Measurements from ENCODE around the gene KCNIP4.

The KCNIP4 gene

DNA sequence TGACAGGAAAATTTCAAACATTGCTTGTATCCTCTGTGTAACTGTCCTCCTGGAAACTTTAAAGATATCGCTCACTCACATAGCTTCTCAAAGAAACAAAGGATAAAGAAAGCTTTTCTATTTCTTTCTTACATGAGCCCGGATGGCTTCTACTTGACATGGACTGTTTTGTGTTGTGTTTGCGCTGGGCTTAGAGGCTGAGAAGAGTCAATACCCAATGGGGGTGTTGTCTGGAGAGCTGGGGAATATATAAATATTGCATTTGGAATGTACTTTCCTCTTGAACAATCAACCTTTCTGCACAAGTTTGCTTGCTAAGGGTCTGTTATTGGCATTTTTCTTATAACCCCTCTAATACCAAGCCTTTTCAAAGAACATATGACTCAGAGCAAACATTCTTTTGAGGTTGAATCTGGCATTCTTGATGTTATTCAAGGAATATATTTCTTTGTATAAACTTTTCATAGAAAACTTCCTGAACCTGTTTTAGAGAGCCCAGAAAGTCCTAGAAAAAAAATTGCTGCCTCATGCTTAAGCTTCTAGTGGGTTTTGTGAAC, 916.4 kb downstream of the KCNIP4 start:
- FAIRE-seq (no peak), DNase-seq (ENCODE audit: extremely low spot score, insufficient read length, low read depth) (no peak)

DNA sequence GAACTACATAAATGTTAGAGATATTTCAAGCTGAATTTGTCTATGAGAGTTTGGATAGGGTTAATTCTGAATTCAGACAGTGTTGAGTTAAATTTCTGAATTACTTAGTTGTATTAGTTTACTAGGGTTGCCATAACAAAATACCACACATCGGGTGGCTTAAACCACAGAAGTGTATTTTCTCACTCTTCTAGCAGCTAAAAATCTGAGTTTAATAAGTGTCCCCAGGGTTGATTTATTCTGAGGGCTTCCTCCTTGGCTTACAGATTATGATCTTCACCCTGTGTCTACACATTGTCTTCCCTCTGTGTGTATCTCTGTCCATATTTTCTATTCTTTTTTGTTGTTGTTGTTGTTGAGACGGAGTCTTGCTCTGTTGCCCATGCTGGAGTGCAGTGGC, 929.8 kb downstream of the KCNIP4 start:
- no peak for FAIRE-seq
- no peak for DNase-seq (ENCODE audit: extremely low spot score, insufficient read length, low read depth)

DNA sequence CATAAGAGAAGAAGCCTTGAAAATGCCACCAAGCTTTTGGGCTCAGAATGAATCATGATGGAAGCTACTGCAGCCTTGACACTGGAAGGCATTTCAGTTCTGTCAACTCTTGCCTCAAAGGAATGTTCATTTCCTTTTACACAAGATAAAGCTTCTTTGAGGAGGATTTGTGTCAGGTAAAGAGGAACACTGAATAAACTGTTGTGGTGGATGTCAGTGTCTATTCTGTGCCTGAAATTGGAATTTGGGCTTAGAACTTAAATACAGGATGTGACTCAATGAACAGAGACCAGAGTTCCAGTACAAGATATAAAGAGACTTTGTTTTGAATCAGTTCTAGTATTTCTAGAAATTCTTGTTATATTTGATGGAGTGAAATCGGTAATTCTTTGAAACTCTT, 935.1 kb downstream of the KCNIP4 start:
- no peak for FAIRE-seq
- DNase-seq (ENCODE audit: extremely low spot score, insufficient read length, low read depth), result no peak

DNA sequence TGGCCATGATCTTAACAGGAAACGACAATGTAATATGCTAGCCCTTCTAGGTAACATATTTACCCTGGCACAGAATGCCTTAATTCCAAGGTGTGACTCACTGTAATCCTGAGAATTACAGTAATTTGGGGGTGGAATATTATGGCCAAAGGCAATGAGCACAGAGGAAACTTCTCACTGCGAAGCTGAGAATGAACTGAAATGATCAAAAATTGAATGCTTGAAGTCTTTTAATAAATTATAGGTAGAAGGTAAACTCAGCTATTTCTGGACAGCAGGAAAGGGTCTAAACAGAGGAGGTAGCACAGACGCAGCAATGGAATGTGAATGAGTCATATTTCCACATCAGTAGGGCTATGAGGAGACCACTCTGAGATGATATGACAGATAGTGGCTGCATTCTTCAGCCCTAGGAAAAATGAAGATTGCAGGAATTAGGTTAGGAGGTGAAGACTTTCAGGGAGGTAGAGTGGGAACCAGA, 935.7 kb downstream of the KCNIP4 start:
- FAIRE-seq, result no peak
- DNase-seq (ENCODE audit: extremely low spot score, insufficient read length, low read depth), result no peak

DNA sequence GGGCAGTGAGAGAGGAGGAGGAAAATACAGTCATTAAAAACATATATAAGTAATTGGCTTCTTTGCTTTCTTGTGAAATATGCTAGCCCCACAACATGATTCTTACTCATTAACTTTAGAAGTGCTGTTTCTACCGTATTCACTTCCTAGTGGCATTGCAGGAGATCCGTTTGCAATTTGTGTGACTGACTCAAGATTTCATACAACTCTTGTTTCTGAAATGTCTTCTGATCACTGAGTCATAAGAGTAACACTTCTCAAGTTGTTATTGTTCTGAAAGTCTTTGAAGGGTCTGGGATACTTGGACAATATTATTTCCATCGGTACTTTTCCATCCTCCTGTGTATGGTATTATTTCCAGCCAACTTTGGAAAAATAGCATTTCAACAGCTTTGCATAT, 937.5 kb downstream of the KCNIP4 start:
- DNase-seq (ENCODE audit: extremely low spot score, insufficient read length, low read depth), result no peak
- no peak for FAIRE-seq

DNA sequence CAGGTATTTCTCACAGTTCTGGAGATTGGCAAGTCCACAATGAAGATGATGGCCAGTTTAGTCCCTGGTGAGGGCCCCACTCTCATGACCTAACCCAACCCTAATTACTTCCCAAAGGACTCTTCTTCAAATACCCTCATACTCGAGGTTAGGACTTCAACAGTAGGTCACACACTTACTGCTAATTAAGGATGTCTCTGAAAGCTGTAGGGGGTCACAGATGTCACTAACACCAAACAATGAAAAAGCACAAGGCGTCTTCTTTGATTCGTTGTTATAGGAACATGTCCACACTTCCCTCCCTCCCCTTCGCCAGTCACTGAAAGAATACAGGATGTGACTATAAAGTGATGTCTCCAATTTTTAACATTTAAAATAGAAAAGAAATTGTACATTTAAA, 938.6 kb downstream of the KCNIP4 start:
- FAIRE-seq, result no peak
- no peak for DNase-seq (ENCODE audit: extremely low spot score, insufficient read length, low read depth)

DNA sequence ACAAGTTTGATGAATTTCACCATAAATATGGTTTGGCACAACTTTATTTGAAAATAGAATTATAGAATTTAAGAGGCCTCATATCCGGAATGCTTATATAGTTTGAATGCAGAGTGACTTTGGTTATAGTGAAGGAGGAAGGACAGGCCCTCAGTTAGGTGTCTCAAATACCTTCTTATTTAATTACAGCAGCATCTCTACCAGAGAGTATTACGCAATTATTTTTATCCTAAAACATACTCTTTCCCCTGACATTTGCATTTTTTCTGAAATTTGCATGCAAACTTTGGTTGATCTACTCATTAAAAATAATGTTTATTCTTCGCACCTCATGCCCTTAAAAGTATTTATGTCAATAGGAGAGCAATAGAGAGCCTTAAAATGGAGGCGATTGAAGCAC, 942.9 kb downstream of the KCNIP4 start:
- FAIRE-seq (no peak), DNase-seq (ENCODE audit: extremely low spot score, insufficient read length, low read depth) (no peak)

DNA sequence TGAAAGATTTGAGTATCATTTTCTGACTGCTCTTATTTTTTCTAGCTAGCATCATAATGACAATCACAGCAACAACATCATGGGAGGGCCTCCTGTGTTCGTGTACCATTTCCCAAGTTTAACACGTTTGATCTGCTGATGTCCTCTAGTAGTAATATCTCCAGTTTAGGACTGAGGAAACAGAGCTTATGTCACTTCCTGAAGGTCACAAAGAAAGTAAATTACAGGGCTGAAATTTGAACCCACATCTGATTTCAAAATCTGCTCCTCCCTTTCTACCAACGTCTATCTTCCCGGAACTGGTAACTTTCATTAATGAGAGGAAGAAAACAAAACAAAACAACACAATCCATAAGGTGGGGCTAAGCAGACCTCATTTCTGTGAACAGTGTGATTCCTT, 945.6 kb downstream of the KCNIP4 start:
- DNase-seq (ENCODE audit: extremely low spot score, insufficient read length, low read depth) (no peak), FAIRE-seq (no peak)

DNA sequence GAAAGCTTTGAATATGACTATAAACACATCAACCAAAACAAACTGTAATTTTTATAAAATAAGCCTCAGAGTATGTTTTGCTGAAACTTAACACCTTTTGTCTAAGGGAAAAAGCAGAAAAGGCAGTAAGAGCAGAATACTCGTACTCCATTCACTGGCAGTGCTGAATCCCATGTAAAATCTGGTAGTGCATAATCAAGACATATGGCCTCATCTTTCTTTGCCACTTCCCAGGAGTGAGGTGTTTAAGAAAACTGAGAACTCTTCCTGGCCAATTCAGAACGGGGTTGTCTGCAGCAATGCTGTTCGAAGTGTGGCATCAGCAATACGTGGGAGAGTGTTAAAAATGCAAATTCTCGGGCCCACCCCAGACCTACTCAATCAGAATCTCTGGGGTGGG, 946.3 kb downstream of the KCNIP4 start:
- DNase-seq (ENCODE audit: extremely low spot score, insufficient read length, low read depth), result no peak
- FAIRE-seq, result no peak

DNA sequence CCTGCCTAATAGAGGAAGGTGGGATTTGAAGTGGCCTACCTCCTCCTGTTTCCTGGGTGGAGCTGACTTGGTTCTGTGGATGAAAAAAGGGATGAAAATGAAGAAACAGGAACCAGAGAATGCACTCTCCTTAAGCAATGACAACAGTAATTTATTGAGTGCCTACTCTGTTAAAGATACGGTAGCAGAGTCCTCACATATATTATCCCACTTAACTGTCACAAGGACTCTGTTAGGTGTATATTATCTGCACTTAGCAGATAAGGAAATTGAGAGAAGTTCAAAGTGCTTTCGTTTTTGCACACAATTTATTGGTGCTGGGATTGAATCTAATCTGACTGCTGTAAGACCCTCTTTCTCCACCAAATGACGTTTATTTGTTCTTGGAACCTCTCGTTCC, 947.1 kb downstream of the KCNIP4 start:
- FAIRE-seq (no peak), DNase-seq (ENCODE audit: extremely low spot score, insufficient read length, low read depth) (no peak)

DNA sequence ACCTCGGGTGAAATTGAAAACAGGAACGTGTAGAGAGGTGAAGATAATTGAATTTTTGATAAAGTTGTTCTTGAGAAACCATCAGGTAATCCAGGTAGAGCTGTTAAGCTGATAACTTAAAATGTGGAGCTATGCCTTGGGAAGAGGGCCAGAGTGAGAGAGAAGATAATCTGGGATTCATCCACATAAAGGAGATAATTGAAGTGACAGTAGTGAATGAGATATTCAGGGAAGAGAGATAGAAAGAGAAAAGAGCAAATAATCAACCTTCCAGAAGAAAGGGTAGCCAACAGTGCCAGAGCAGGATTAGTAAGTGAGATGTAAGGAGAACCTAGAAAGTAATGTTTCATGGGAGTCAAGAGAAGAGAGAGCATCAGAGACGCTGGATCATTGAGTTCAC, 950.7 kb downstream of the KCNIP4 start:
- DNase-seq (ENCODE audit: extremely low spot score, insufficient read length, low read depth) (no peak), FAIRE-seq (no peak)

DNA sequence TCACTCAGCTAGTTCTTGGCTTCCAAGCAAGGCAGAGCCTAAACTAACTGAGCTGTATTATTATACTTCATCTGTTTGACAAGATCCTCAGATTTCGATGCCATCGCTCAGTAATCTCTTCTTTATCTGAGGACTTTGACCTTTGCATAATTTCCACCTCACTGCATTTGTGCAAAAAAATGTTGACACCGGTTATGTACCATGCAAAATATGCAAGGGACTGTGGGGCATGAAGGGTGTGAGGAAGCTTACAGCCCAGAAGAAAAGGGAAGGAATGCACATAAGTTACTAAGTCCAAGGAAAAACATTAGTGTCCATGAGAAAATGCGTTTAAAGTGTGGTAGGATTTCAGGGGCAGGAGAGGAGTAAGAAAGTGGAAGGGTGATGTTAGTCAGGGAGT, 953.0 kb downstream of the KCNIP4 start:
- FAIRE-seq (no peak), DNase-seq (ENCODE audit: extremely low spot score, insufficient read length, low read depth) (no peak)

DNA sequence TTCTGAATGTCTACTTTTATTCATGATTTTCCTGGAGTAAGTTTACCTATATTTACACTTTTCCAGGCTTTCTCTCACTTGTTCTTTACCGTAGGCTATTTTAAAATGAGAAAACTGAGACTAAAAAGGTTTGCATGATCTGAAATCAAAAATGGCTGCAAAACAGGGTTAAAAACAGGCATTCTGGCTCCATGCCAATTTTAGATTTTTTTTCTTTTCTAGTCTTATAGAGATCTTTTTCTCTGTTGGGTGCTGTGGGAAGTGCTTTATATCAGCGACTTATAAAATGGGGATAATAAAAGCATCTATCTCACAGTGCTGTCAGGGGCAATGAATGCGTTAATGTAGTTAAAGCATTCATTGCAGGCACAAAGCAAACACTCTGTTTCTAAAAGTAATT, 953.6 kb downstream of the KCNIP4 start:
- FAIRE-seq, result no peak
- no peak for DNase-seq (ENCODE audit: extremely low spot score, insufficient read length, low read depth)

DNA sequence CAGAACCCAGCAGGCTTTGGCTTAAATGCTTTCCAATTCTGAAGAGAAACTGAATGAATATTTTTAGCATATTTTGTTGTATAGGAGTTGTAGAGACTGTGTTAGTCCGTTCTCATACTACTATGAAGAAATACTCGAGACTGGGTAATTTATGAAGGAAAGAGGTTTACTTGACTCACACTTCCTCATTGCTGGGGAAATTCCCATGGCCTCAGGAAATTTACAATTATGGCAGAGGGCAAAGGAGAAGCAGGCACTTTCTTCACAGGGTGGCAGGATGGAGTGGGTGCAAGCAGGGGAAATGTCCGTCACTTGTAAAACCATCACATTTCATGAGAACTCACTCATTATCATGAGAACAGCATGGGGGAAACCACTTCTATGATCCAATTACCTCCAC, 956.6 kb downstream of the KCNIP4 start:
- no peak for FAIRE-seq
- DNase-seq (ENCODE audit: extremely low spot score, insufficient read length, low read depth), result no peak

DNA sequence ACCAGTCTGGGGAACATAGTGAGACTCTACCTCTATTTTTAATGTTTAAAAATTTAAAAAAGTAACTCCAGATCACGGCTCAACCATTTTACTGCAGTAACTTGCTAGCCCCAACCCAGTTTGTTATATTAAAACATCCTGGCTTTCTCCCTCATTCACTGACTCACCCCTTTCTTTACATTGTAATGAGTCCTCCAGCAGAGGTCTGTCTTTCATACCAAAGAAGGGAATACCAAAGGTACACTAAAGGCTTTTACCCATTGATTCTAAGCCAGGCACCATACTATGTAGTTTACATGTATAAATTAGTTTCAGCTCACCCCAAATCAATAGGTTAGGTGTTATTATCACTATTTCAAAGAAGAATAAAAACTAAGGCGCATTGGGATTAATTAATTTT, 961.4 kb downstream of the KCNIP4 start:
- no peak for FAIRE-seq
- DNase-seq (ENCODE audit: extremely low spot score, insufficient read length, low read depth), result no peak

DNA sequence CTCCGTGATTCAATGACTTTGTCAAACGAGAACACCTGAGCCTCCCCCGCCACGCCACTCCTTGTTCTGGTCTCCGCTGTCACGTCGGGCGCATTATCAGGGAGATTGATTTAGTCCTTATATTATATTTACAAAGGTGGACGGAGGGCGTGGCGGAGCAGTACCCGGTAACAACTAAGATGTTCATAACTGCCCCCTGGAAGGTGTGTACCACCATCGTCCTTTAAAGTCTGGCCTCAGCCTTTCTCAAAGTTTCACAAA, 964.1 kb downstream of the KCNIP4 start:
- no peak for FAIRE-seq
- no peak for DNase-seq (ENCODE audit: extremely low spot score, insufficient read length, low read depth)

DNA sequence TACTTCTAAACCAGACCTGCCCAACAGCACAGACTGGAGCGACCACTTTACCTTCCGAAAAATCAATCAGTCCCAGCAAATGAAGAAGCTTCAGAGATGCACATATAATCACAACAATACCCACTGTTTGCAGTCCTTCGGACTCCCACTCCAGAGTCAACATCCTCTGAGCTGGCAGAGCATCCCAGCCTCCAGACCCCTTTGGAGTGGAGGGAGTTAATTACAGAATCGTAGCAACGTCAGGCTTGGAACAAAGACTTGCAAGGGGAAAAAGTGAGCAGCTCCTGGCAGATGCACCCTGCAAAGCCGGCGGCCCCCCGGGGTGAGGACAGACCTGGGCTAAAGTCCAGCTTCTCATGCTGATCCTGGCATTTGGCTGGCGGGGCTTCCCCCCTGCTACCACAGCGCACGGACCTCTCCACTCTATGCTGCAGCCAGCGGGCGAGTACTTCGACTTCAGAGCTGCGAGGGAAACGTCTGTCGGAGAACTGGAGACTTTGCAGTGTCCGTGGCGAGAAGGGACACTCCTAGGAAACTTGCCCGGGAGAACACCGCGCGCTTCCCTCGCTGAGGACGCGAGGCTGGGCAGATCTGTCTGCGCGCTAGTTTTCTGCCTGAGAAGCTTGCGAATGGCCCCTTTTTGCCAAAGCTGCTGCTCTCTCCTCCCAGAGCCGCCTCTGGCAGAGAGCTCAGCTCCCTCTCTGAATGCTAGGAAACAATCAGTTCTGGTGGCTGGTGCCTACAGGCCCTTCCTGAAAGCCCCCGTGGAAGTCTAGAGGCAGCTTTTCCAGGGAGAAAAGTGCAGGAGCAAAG, 964.6 kb downstream of the KCNIP4 start:
- no peak for DNase-seq (ENCODE audit: extremely low spot score, insufficient read length, low read depth)
- no peak for FAIRE-seq

DNA sequence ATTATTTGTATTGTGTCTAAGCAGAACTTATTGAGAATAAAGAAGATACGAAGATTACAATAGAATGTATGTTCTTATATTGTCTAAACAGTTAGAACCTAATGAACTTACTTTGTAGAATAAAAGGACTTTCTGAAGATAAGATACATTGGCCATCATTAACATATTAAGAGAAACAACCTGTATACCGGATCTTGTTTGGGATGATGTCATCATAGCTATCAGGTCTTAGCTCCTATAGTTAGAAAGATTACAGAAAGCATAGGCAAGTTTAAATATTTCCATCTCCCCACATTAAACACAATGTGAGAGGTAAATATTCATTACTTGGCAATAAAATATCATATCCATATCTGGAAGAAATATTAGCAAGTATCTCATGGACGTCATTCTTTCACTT, 966.0 kb downstream of the KCNIP4 start:
- DNase-seq (ENCODE audit: extremely low spot score, insufficient read length, low read depth), result no peak
- no peak for FAIRE-seq

DNA sequence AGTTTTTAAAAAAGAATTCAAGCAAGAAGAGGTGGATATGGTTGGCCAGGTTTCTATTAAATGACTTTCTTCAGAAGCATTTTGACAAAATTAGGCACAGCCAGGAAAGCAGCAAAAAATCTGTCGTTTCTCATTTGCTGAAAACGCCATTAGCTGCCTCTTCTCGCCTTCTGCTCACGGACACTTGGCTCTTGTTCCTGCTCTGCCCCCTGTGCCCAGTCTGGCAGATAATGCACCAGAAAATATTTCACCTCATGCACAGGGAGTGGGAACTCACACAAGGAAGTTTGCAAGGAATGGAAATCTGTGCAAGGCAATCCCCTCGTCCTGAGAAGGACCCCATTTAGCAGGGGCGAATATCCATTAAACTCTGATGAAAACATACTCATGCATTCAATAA, 988.3 kb downstream of the KCNIP4 start:
- no peak for FAIRE-seq
- no peak for DNase-seq (ENCODE audit: extremely low spot score, insufficient read length, low read depth)

DNA sequence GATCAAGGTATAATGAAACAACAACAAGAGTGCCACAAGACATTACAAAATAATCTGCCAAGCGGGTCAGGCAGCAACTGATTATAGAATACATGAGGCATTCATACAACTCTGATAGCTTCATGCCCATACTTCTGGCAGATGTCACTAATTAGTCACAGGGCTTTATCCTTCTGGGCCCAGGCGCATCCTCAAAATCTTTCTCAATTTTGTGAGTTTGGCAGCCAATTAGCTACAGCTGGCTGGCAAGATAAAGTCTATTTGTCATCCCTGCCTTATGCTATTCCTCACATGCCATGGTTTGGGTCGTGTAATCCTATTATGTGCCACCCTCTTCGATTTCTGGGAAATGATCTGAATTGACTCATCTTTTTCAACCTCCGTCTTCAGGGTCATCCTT, 994.0 kb downstream of the KCNIP4 start:
- no peak for FAIRE-seq

DNA sequence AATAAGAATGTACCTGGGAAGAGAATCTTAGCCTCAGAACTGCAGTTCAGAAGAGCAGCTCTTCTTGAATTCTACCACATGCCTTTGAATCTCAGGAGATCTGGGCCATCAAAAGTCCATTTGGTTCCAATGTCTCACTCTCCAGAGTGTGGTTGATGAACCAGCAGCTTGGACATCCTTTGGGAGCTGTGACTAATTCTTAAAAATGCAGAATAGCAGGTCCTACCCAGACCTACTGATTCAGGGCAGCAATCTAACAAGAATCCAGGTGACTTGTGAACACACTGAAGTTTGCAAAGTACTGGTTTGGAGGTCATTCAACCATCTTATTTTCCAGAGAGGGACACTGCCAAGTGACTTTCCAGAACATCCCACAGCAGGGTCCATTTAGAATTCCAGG, 1003.6 kb downstream of the KCNIP4 start:
- DNase-seq (ENCODE audit: extremely low spot score, insufficient read length, low read depth), result no peak
- no peak for FAIRE-seq

More for the DNA sequence above, 994.0 kb downstream of the KCNIP4 start:
- no peak for DNase-seq (ENCODE audit: extremely low spot score, insufficient read length, low read depth)

DNA sequence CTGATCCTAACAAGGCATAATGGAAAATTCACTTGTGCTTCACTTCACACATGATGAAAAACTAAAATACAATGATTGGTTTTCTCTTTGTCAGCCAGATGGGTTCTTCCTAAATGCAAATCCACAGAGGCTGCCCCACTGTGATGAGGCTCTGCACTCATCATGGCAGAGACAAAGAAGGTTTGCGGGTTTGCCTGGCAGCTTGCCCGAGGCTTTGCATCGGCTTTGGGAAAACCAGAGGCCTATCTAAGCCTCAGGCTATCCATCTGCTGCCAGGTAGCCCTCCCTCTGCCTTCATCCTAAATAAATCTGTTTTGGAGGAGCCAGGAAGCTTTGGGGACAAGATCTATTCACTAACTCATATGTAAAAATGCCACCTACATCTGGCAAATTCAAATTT, 1004.1 kb downstream of the KCNIP4 start:
- DNase-seq (ENCODE audit: extremely low spot score, insufficient read length, low read depth) (no peak), FAIRE-seq (no peak)
